Stimulated activated CD8-positive, alpha-beta memory T cell treated with anti-CD3 and anti-CD28 coated beads, Interleukin-15, amount 100 ng/mL, for 48 hours (primary cell): ENCODE results near the gene CHST10.

Source experiments
- DNase-seq, 2 donors: peaks; one replicate each; pipeline ENCODE4 v3.0.0-alpha.2; 2020; ENCODE audit warnings: low read depth in 2 of 2

The CHST10 gene

GRCh38 chr2:100413571-100413970 is 3.9 kb downstream of the CHST10 start:
- DNase-seq: no peak

- DNase-seq: no peak
These were observed 4.6 kb downstream of the CHST10 start for GRCh38 chr2:100412881-100413321.

- DNase-seq: no peak
These were observed 5.0 kb downstream of the CHST10 start for GRCh38 chr2:100412466-100412865.

GRCh38 chr2:100411841-100412292 is 5.6 kb downstream of the CHST10 start:
- no peak for DNase-seq

GRCh38 chr2:100409975-100410647 is 7.4 kb downstream of the CHST10 start:
- DNase-seq: no peak

- no peak for DNase-seq
These were observed 8.0 kb downstream of the CHST10 start for GRCh38 chr2:100409461-100409860.

- DNase-seq: no peak
These were observed 8.5 kb downstream of the CHST10 start for GRCh38 chr2:100408941-100409340.

GRCh38 chr2:100408104-100408503 is 9.4 kb downstream of the CHST10 start:
- no peak for DNase-seq

- no peak for DNase-seq
These were observed 9.9 kb downstream of the CHST10 start for GRCh38 chr2:100407563-100407962.

- no peak for DNase-seq
These were observed 10.4 kb downstream of the CHST10 start for GRCh38 chr2:100407073-100407472.

GRCh38 chr2:100406120-100406508 is 11.4 kb downstream of the CHST10 start:
- no peak for DNase-seq

- DNase-seq: no peak
These were observed 11.9 kb downstream of the CHST10 start for GRCh38 chr2:100405403-100406119.

GRCh38 chr2:100404411-100404810 is 13.1 kb downstream of the CHST10 start:
- DNase-seq: no peak

- DNase-seq: no peak
These were observed 13.7 kb downstream of the CHST10 start for GRCh38 chr2:100403722-100404121.

GRCh38 chr2:100401268-100401667 is 16.2 kb downstream of the CHST10 start:
- DNase-seq: no peak

- no peak for DNase-seq
These were observed 17.8 kb downstream of the CHST10 start for GRCh38 chr2:100399714-100400113.

- DNase-seq: no peak
These were observed 19.5 kb downstream of the CHST10 start for GRCh38 chr2:100397976-100398375.

GRCh38 chr2:100397118-100397860 is 20.2 kb downstream of the CHST10 start:
- DNase-seq: no peak

- no peak for DNase-seq
These were observed 21.0 kb downstream of the CHST10 start for GRCh38 chr2:100396483-100396882.

- DNase-seq: no peak
These were observed 21.7 kb downstream of the CHST10 start for GRCh38 chr2:100395532-100396350.

- no peak for DNase-seq
These were observed 23.3 kb downstream of the CHST10 start for GRCh38 chr2:100394111-100394641.
